Measurements from ENCODE around the gene TVP23B. TPM values are rescaled to one million over a fixed set of nuclear protein-coding genes. Genes with fewer than 3 reads are reported as not detected.

The TVP23B gene
- polyA plus RNA-seq, 1 experiment, result 58.9 TPM

- DNase-seq (ENCODE audit: low read depth, low spot score), result no peak
- TF ChIP-seq, protein P1, sequence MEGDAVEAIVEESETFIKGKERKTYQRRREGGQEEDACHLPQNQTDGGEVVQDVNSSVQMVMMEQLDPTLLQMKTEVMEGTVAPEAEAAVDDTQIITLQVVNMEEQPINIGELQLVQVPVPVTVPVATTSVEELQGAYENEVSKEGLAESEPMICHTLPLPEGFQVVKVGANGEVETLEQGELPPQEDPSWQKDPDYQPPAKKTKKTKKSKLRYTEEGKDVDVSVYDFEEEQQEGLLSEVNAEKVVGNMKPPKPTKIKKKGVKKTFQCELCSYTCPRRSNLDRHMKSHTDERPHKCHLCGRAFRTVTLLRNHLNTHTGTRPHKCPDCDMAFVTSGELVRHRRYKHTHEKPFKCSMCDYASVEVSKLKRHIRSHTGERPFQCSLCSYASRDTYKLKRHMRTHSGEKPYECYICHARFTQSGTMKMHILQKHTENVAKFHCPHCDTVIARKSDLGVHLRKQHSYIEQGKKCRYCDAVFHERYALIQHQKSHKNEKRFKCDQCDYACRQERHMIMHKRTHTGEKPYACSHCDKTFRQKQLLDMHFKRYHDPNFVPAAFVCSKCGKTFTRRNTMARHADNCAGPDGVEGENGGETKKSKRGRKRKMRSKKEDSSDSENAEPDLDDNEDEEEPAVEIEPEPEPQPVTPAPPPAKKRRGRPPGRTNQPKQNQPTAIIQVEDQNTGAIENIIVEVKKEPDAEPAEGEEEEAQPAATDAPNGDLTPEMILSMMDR (IDR thresholded peaks at IDR 0.05; ENCODE audit: low read depth, low read length), result no peak
- no peak overlapping the region for H3K4me3 ChIP-seq (ENCODE audit: low read depth, low read length)
- H3K27ac ChIP-seq (ENCODE audit: low read depth, low read length), result no peak overlapping the region
- CTCF ChIA-PET, result no interaction called here
- H3K9me3 ChIP-seq (ENCODE audit: control insufficient read depth, insufficient read depth, low read length), result no peaks in the 10 kb centered on the region
- POLR2A ChIA-PET, result no interaction called here
- no peaks in the 10 kb centered on the region for H3K27me3 ChIP-seq (ENCODE audit: control insufficient read depth, insufficient read depth, low read length)
These were observed 69.7 kb downstream of the TVP23B start for GRCh38 chr17:18850679-18851078.

- TF ChIP-seq, protein P1 (IDR thresholded peaks at IDR 0.05; ENCODE audit: low read depth, low read length), result no peak
- H3K27me3 ChIP-seq (ENCODE audit: control insufficient read depth, insufficient read depth, low read length), result no peaks in the 10 kb centered on the region
- ChIA-PET POLR2A (no interaction called here), CTCF (no interaction called here)
- DNase-seq (ENCODE audit: low read depth, low spot score), result no peak
- no peaks in the 10 kb centered on the region for H3K9me3 ChIP-seq (ENCODE audit: control insufficient read depth, insufficient read depth, low read length)
- no peak overlapping the region for H3K27ac ChIP-seq (ENCODE audit: low read depth, low read length)
- no peak overlapping the region for H3K4me3 ChIP-seq (ENCODE audit: low read depth, low read length)
These were observed 70.2 kb downstream of the TVP23B start for GRCh38 chr17:18851201-18851600.

DNA sequence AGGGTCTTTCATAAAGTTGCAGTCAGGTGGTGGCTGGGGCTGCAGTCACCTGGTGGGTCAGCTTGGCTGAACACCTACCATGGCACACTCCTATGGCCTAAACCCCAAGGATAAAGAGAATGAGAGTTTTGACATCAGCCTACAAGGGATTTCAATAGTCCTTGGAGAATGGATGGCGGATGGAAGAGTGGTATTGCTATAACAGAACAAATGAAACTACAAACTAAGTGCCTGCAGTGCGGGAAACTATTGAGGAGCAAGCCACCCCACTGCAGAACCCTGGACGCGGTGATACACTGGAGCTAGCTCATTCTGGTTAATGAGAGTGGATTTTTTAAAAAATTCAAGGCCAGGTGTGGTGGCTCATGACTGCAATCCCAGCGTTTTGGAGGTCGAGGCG lies 74.0 kb downstream of the TVP23B start:
- ChIA-PET CTCF (no interaction called here), POLR2A (no interaction called here)
- H3K9me3 ChIP-seq (ENCODE audit: control insufficient read depth, insufficient read depth, low read length), result no peaks in the 10 kb centered on the region
- no peak for DNase-seq (ENCODE audit: low read depth, low spot score)
- peak overlapping the region; percentile 80; the same call in 1 of the 2 replicates for H3K4me3 ChIP-seq (ENCODE audit: low read depth, low read length)
- no peaks in the 10 kb centered on the region for H3K27me3 ChIP-seq (ENCODE audit: control insufficient read depth, insufficient read depth, low read length)
- H3K27ac ChIP-seq (ENCODE audit: low read depth, low read length), result no peak overlapping the region
- TF ChIP-seq, protein P1 (IDR thresholded peaks at IDR 0.05; ENCODE audit: low read depth, low read length), result no peak

DNA sequence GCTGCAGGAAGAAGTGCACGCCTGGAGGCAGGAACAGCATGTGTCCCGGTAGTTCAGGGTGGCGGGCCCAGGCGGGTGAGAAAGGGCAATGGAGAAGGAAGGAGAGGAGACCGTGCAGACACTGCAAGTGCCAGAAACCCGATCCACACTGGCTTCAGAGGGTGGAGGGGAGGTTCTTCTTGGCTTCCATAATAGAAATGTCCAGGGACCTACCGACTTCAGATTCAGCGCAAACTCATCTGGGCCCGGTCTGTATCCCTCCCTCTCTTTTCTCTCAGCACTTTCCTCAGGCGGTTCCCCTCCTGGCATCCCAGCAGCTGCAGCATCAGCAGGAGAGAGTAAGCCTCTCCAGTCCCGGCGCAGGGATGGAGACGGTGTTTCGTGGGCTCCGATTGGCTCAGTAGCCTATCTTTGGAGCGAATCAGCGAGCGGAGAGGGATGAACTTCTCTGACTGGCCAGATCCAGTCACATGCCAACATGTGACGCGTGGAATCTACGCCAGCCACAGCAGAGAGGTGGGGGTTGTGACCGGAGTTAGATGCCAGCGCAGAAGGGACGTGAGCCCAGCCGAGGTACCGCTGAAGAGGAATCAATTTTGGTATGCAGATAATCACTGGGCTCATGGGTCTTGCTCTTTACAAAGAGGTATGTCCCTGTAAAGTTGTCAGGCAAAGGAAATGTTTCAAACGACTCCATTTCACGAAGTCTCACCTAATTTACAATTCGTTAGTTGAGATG lies 75.0 kb downstream of the TVP23B start:
- H3K27me3 ChIP-seq (ENCODE audit: control insufficient read depth, insufficient read depth, low read length), result no peaks in the 10 kb centered on the region
- no peaks in the 10 kb centered on the region; the same call in 1 of the 2 replicates for H3K9me3 ChIP-seq (ENCODE audit: control insufficient read depth, insufficient read depth, low read length)
- DNase-seq (ENCODE audit: low read depth, low spot score), result peak; percentile 87
- CTCF ChIA-PET, result no interaction called here
- peak overlapping the region; percentile 61 for H3K27ac ChIP-seq (ENCODE audit: low read depth, low read length)
- TF ChIP-seq, protein P1 (IDR thresholded peaks at IDR 0.05; ENCODE audit: low read depth, low read length), result no peak
- H3K4me3 ChIP-seq (ENCODE audit: low read depth, low read length), result peak overlapping the region; percentile 80
- POLR2A ChIA-PET, result no interaction called here

Other genes with a start within 250 kb of the TVP23B start
- not detected in 2 replicates for gene TBC1D28, start 136.8 kb upstream of the TVP23B start, polyA plus RNA-seq (2011; rRNA removed)
- 4.0 and 4.8 TPM in 2 replicates for gene FOXO3B, start 98.9 kb upstream of the TVP23B start, polyA plus RNA-seq (2011; rRNA removed)
- 0.04 and 0.09 TPM in 2 replicates for gene FBXW10, start 37.1 kb upstream of the TVP23B start, polyA plus RNA-seq (2011; rRNA removed)
- 27.3 and 33.9 TPM in 2 replicates for gene PRPSAP2, start 76.9 kb downstream of the TVP23B start, polyA plus RNA-seq (2011; rRNA removed)
- not detected in 2 replicates for gene SLC5A10, start 171.0 kb downstream of the TVP23B start, polyA plus RNA-seq (2011; rRNA removed)
- gene FAM83G, start 223.6 kb downstream of the TVP23B start, polyA plus RNA-seq (2011; rRNA removed), result 4.8 and 6.1 TPM in 2 replicates